Measurements from ENCODE around the gene DLL1.
"Not testable (repeated sequence)": the region's sequence is repeated elsewhere in the genome, so short reads cannot be mapped to it uniquely, and the experiment has no call there.

The DLL1 gene

DNA sequence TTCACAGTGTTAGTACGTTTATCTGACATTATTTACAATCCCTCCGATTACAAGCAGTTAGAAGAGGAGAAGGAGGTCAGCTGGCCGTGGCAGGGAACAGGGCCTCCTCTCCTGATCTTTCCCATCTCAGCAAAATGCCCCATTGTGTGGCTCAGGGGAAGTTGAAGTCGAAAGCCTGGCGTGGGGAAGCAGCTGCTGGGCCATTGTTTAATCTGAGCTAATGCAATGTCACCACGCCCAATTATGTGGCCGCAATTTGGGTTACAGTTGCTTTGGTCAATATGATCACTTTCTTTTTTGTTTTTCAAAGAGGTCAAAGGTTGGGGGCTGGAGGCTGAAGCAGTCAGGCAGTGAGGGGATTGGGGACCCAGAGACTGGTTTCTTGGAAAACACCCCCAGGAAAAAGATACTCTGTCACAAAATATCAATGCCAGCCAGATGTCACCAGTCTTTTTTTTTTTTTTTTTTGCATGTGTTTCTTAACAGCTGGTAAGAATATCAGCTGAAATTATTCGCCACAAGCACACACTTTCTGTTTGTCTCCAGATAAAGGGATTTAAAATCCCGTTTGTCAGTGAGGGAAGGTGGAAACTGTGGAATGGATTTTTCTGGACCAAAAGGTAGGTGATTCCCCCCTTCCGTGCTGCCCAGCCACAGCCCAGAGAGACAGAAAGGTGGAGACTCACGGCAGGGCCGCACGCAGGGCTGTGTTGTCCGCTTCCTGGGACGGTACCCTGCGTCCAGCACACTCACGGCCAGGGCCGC is 24.6 kb downstream of the DLL1 start:
- no peak for DNase-seq (ENCODE audit: low spot score)

DNA sequence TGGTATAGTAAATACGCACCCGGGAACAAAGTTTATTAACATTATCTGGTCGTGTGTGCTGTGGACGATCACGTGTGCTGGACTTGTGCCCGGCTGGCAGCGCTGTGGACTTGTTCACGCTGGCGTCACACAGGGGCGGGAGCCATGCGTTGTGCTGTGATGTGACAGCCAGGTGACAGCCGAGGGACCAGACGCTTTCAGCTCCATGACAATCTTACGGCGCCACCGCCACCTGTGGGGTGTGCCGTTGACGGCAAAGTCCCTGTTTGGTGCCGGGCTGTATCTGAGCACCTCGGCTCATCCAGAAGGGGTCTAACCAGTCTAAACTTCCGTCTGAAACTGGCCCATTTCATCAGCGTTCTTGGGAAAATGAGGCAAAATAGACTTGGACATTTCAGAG is 25.2 kb downstream of the DLL1 start:
- no peak for DNase-seq (ENCODE audit: low spot score)

GRCh38 chr6:170264644-170265043 is 26.2 kb downstream of the DLL1 start:
- not testable (repeated sequence) for DNase-seq (ENCODE audit: low spot score)

- no peak for DNase-seq (ENCODE audit: low spot score)
Observed at GRCh38 chr6:170264086-170264485, 26.8 kb downstream of the DLL1 start.

- no peak for DNase-seq (ENCODE audit: low spot score)
Observed at GRCh38 chr6:170263410-170263809, 27.5 kb downstream of the DLL1 start.

DNA sequence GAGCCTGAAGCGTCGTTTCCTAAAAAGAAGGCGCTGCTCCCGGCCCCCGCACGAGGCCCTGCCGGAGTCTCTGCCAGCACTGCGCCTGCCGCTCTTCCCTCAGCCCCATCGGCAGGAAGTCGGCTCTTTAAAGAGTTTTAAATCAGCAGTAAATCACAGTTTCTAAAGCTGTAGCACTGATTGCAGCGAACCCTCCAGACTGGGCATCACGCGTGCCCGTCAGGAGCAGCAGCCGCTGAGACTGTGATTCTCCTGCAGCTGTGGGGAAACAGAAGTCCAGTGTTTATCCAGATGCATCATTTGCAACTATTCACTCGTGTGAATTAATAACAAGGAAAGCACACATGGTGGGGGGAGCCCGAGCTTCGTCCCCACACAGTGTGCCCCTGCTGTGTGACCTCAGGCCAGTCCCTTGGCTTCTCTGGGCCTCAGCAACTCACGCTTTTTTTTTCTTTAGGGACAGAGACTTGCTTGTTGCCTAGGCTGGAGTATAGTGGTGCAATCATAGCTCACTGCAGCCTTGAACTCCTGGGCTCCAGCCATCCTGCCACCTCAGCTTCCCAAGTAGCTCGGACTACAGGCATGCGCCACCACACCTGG is 28.3 kb downstream of the DLL1 start:
- no peak for DNase-seq (ENCODE audit: low spot score)

- DNase-seq (ENCODE audit: low spot score): no peak
Observed at GRCh38 chr6:170261643-170262488, 29.0 kb downstream of the DLL1 start.

GRCh38 chr6:170260686-170261085 is 30.2 kb downstream of the DLL1 start:
- DNase-seq (ENCODE audit: low spot score): no peak

DNA sequence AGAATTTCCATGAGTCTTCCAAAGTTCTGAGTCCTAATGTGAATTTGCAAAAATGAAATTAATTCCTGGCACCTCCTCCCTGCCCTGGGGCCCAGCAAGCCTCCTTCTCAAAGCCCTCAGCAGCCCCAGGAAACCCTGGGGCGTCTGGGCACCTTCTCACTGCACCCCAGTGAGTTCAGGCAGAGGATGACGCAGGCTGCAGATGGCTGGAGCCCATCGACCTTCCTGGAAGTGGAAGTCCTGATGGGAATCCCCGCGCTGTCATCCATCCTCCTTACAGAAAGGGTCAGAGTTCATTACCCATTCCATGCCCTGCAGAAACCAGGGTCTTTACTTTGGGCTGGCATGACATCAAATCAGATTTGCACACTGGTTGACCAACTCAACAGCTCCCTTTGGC is 31.6 kb downstream of the DLL1 start:
- DNase-seq (ENCODE audit: low spot score): no peak

DNA sequence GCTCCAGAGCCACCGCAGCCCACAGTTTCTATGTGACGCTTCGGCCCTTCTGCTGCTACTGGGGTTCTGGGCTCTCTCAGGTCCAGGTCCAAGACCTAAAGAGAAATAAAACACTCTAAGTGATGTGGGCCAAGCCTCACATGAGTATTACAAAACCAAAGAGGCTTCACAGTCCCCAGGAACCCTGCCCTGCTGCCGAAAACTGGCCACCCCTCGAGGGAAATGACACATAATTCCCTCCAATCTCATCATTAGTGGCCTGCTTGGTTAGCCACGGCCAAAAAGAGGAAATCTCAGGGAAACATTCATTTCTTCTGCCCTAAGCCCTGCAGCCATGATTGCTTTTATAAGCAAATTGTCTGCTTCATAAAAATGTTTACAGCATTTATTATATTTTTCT is 32.5 kb downstream of the DLL1 start:
- DNase-seq (ENCODE audit: low spot score): no peak

- no peak for DNase-seq (ENCODE audit: low spot score)
Observed at GRCh38 chr6:170257376-170257775, 33.5 kb downstream of the DLL1 start.

GRCh38 chr6:170256641-170257040 is 34.2 kb downstream of the DLL1 start:
- DNase-seq (ENCODE audit: low spot score): no peak

DNA sequence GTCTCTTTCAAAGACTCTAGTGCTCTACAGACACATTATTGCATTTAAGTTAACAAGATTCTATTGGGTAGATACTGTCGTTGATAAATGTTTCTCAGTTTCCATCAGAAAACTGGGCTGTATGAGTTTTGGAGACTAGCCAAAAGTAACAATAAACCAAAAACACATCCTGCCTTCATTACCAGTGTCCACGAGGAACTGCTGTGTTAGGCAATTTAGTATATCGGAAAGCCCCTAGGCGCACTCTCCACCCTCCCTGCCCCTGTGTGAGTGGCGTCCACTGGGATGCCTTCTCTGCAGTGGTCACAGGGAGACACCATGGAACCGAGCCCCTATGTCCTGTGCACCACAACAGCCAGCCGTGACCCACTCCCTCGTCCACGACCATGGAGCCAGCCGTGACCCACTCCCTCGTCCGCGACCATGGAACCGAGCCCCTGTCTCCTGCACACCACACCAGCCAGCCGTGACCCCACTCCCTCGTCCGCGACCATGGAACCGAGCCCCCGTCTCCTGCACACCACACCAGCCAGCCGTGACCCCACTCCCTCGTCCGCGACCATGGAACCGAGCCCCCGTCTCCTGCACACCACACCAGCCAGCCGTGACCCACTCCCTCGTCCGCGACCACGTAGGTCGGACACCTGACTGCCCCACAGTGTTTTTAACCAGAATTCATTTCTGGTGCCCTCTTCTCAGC is 35.3 kb downstream of the DLL1 start:
- DNase-seq (ENCODE audit: low spot score): no peak

GRCh38 chr6:170254315-170255213 is 36.3 kb downstream of the DLL1 start:
- no peak for DNase-seq (ENCODE audit: low spot score)

- DNase-seq (ENCODE audit: low spot score): no peak
Observed at GRCh38 chr6:170253910-170254269, 37.0 kb downstream of the DLL1 start.

DNA sequence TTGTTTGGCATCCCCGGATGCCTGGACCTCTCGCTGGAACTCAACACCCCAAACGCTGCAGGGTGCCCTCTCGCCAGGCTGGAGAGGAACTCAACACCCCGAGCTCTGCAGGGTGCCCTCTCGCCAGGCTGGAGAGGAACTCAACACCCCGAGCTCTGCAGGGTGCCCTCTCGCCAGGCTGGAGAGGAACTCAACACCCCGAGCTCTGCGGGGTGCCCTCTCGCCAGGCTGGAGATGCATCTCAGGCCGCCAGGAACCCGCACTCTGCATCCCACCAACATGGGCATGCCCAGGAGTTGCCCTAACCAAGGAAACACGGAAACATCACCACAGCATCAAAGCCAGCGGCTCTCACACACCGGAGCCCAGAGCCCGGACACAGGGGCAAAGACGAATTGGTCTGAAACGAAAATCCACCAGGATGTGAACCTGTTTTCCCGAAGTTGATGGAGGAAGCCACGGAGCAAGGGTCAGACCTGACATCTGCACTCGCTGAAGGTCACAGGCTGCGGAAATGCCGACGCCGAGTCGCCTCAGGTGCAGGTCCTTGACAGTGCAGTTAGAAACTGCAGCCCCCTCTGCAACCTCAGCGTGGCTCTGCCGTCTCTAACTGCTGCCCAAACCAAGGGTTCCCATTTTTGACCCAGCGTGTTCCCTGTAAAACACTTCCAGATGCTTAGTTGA is 37.5 kb downstream of the DLL1 start:
- DNase-seq (ENCODE audit: low spot score): no peak

DNA sequence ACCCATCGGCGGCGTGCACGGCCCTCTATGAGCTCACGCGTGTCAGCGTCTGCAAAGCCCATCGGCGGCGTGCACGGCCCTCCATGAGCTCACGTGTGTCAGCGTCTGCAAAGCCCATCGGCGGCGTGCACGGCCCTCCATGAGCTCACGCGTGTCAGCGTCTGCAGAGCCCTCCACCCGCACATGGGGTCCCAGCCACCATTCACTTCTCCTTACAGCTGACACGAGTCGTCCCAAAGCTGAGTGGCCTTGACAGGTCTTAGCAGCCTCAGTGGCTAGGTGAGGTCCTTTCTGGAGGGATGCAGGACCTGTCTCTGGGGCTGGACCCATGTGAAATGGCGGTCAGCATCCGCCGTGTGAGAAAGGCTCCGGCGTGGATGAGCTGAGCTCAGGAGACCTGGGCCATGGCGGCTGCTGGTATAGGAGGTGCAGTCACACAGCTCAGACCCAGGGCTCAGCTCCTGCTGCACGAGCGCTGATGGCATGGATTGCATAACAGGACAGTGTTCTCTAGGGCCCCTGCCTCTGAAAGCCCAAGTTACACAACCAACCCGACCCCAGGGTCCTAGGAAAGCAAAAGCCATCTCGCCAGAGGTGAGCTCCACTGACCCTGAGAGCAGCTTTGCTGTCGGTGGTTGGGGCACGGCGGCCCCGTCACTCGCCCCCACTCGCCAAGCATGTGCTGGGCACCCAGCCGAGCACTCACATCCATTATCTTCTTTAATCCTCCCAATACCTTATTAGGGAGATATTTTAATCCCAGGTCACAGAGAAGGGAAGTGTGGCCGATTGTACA is 38.9 kb downstream of the DLL1 start:
- no peak for DNase-seq (ENCODE audit: low spot score)

- DNase-seq (ENCODE audit: low spot score): no peak
Observed at GRCh38 chr6:170250981-170251775, 39.7 kb downstream of the DLL1 start.

DNA sequence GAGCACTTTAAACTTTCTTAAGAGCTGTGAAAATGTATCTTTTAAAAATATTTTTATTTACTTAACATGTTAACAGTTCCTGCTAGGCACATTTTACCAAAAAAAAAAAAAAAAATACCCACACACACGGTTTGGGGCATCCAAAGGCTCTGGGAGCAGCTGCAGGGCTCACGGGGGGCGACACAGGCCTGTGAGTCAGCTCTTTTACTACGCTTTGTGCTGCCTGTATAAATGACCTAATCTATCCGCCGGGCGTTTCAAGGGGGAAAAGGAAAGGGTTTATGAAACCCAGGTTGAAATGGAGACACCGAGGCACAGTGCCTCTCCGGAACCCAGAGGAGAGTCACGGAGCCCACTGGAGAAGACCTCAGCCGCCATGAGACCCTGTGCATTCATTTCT is 40.4 kb downstream of the DLL1 start:
- no peak for DNase-seq (ENCODE audit: low spot score)
